ENCODE results near the gene CACNA2D3. TPM values are rescaled to one million over a fixed set of nuclear protein-coding genes. Genes with fewer than 3 reads are reported as not detected.
"Not testable (repeated sequence)": the region's sequence is repeated elsewhere in the genome, so short reads cannot be mapped to it uniquely, and the experiment has no call there.

CACNA2D3 gene
- total RNA-seq, 4 donors from 2014 or later = 0.83 to 5.0 (median 2.5) TPM

- no peak for DNase-seq
- intact Hi-C loops (cut with DNase I; ENCODE audit: low total_unique reads) = no loop called here
- no peak overlapping the region for H3K4me3 ChIP-seq
These were observed 507.8 kb downstream of the CACNA2D3 start for GRCh38 chr3:54630101-54630623.

GRCh38 chr3:54631001-54631400 lies 508.6 kb downstream of the CACNA2D3 start:
- H3K27ac ChIP-seq; H3K4me1 ChIP-seq; DNase-seq; H3K36me3 ChIP-seq; H3K9me3 ChIP-seq; H3K27me3 ChIP-seq; intact Hi-C loops (cut with DNase I; ENCODE audit: low total_unique reads); H3K4me3 ChIP-seq: not testable (repeated sequence)

More at GRCh38 chr3:54630101-54630623, 507.8 kb downstream of the CACNA2D3 start:
- H3K27ac ChIP-seq = no peak overlapping the region
- no peaks in the 10 kb centered on the region for H3K36me3 ChIP-seq
- H3K4me1 ChIP-seq = no peaks in the 10 kb centered on the region
- H3K27me3 ChIP-seq = no peaks in the 10 kb centered on the region
- H3K9me3 ChIP-seq = no peaks in the 10 kb centered on the region
- no peak for TF ChIP-seq POLR2A (IDR thresholded peaks at IDR 0.05)
- TF ChIP-seq CTCF (IDR thresholded peaks at IDR 0.05) = no peak

- intact Hi-C loops (cut with DNase I; ENCODE audit: low total_unique reads) = no loop called here
- DNase-seq = no peak
These were observed 509.4 kb downstream of the CACNA2D3 start for GRCh38 chr3:54631516-54632325.

GRCh38 chr3:54632326-54632665 lies 509.9 kb downstream of the CACNA2D3 start:
- no peak for TF ChIP-seq POLR2A (IDR thresholded peaks at IDR 0.05)
- no peak for TF ChIP-seq CTCF (IDR thresholded peaks at IDR 0.05)
- intact Hi-C loops (cut with DNase I; ENCODE audit: low total_unique reads) = no loop called here
- H3K27me3 ChIP-seq = no peaks in the 10 kb centered on the region
- no peaks in the 10 kb centered on the region for H3K9me3 ChIP-seq
- H3K27ac ChIP-seq = no peak overlapping the region
- H3K36me3 ChIP-seq = no peaks in the 10 kb centered on the region
- H3K4me1 ChIP-seq = no peaks in the 10 kb centered on the region
- no peak for DNase-seq
- no peak overlapping the region for H3K4me3 ChIP-seq

More at GRCh38 chr3:54631516-54632325, 509.4 kb downstream of the CACNA2D3 start:
- no peaks in the 10 kb centered on the region for H3K36me3 ChIP-seq
- no peak for TF ChIP-seq POLR2A (IDR thresholded peaks at IDR 0.05)
- no peak for TF ChIP-seq CTCF (IDR thresholded peaks at IDR 0.05)
- no peaks in the 10 kb centered on the region for H3K27me3 ChIP-seq
- H3K9me3 ChIP-seq = no peaks in the 10 kb centered on the region
- H3K27ac ChIP-seq = no peak overlapping the region
- H3K4me1 ChIP-seq = no peaks in the 10 kb centered on the region
- no peak overlapping the region for H3K4me3 ChIP-seq

- no peak for DNase-seq
- TF ChIP-seq CTCF (IDR thresholded peaks at IDR 0.05) = no peak
- TF ChIP-seq POLR2A (IDR thresholded peaks at IDR 0.05) = no peak
- H3K36me3 ChIP-seq = no peaks in the 10 kb centered on the region
- H3K27me3 ChIP-seq = no peaks in the 10 kb centered on the region
- no peaks in the 10 kb centered on the region for H3K9me3 ChIP-seq
- H3K4me3 ChIP-seq = no peak overlapping the region
- H3K4me1 ChIP-seq = no peaks in the 10 kb centered on the region
- intact Hi-C loops (cut with DNase I; ENCODE audit: low total_unique reads) = no loop called here
- no peak overlapping the region for H3K27ac ChIP-seq
These were observed 510.5 kb downstream of the CACNA2D3 start for GRCh38 chr3:54632834-54633233.

Data from uterus (tissue), 4 donors.